Skeletal muscle tissue (tissue), 4 donors: ENCODE measurements around the gene FNDC1. TPM values are rescaled to one million over a fixed set of nuclear protein-coding genes. Genes with fewer than 3 reads are reported as not detected.

Source experiments
- H3K27ac ChIP-seq: one replicate; pipeline ENCODE4 v1.7.0; 2013; ENCODE audit warnings: mild to moderate bottlenecking, low read depth, low read length, inconsistent platforms
- H3K27me3 ChIP-seq, 3 donors: one replicate each; pipeline ENCODE4 v1.7.0; 2013; ENCODE audit warnings: low read length in 3 of 3; ENCODE audit not compliant: control insufficient read depth in 3 of 3, insufficient read depth in 3 of 3
- H3K36me3 ChIP-seq, 3 donors: one replicate each; pipeline ENCODE4 v1.7.0; 2013; ENCODE audit warnings: low read length in 3 of 3; ENCODE audit not compliant: control insufficient read depth in 3 of 3, insufficient read depth in 3 of 3
- H3K4me1 ChIP-seq, 3 donors: one replicate each; pipeline ENCODE4 v1.7.0; 2013; ENCODE audit warnings: low read length in 3 of 3, mild to moderate bottlenecking in 3 of 3; ENCODE audit not compliant: control insufficient read depth in 3 of 3, insufficient read depth in 3 of 3
- H3K4me3 ChIP-seq, 3 donors: one replicate each; pipeline ENCODE4 v1.7.0; 2013; ENCODE audit warnings: low read length in 3 of 3
- H3K9ac ChIP-seq, 3 donors: one replicate each; pipeline ENCODE4 v1.7.0; 2013; ENCODE audit warnings: low read length in 3 of 3, mild to moderate bottlenecking in 3 of 3, moderate library complexity in 2 of 3, low read depth in 1 of 3
- H3K9me3 ChIP-seq, 3 donors: one replicate each; pipeline ENCODE4 v1.7.0; 2013; ENCODE audit warnings: low read length in 3 of 3; ENCODE audit not compliant: control insufficient read depth in 3 of 3
- total RNA-seq: library from RNA; depleted of rRNA; stranded (reverse); fragments of >200 nt; gene quantifications from one replicate; pipeline ENCODE4 v1.2.3, GENCODE V29; 2014
- donor health status: Osteomylitis.

The FNDC1 gene
- total RNA-seq, 1 donor from 2014 or later, result 71.0 TPM

DNA sequence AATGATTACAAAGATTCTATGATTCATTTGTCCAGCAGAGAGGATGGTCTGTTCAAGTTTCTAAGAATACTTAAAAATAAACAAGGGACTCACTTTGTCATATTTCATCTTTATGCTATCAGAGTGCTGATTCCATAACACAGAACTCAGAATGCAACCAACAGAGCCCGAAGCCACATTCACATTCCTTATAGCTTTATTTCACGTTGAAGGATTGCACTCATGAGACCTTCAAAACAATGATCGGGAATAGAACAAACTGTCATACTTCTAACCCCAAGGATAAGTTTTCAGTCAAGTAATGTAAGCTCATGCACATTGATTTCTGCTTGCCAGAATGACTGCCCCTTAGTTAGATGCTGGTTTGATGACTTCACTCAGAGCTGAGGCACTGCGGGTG, 25.2 kb downstream of the FNDC1 start:
- no peak overlapping the region for H3K27ac ChIP-seq
- H3K4me1 ChIP-seq, result no peaks in the 10 kb centered on the region
- H3K9ac ChIP-seq, result no peak overlapping the region
- no peaks in the 10 kb centered on the region for H3K27me3 ChIP-seq
- no peaks in the 10 kb centered on the region for H3K36me3 ChIP-seq
- no peaks in the 10 kb centered on the region for H3K9me3 ChIP-seq
- H3K4me3 ChIP-seq, result no peak overlapping the region

DNA sequence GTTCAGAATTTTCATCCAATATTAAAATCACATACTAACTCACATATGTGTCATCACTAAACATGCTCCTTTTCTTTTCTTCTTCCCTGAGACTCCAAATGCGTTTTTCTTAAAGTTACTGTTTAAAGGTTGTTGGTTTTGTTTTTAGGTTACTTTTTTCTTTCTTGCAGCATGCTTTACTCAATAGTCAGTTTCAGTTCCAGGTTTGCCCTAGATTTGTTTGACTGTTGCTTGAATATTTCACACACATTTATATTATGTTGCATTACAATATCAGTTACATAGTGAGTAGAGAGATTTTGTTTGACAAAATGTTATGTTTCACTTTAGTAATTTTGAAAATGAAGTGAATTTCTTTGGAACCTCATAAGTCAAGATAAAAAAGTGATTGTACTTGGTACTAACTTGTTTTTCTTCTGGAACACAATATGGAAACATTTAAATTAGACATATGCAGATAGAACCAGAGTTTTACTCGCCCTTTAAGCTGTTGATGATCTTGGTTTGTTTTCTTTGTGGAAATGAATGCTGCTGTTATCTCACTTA, 27.3 kb downstream of the FNDC1 start:
- Histone ChIP-seq H3K4me1 (no peaks in the 10 kb centered on the region), H3K27ac (no peak overlapping the region), H3K4me3 (no peak overlapping the region), H3K36me3 (no peaks in the 10 kb centered on the region), H3K9ac (no peak overlapping the region), H3K27me3 (no peaks in the 10 kb centered on the region), H3K9me3 (no peaks in the 10 kb centered on the region)

DNA sequence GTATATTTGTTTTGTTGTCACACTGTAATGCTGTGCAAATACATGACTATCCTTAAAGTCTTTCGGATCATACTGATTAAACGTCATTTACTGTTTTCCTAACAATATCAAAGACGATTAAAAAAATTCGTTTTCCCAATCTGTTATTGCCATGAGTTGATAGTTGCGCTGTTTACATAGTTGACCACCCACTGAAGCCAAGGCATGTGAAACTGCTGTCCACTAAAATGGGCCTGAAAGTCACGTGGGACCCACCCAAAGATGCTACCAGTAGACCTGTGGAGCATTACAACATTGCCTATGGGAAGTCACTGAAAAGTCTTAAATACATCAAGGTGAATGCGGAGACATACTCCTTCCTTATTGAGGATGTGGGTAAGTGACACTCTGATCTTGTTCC, 28.1 kb downstream of the FNDC1 start:
- Histone ChIP-seq H3K9ac (no peak overlapping the region), H3K4me1 (no peaks in the 10 kb centered on the region), H3K4me3 (no peak overlapping the region), H3K27ac (no peak overlapping the region), H3K9me3 (no peaks in the 10 kb centered on the region), H3K36me3 (no peaks in the 10 kb centered on the region), H3K27me3 (no peaks in the 10 kb centered on the region)

DNA sequence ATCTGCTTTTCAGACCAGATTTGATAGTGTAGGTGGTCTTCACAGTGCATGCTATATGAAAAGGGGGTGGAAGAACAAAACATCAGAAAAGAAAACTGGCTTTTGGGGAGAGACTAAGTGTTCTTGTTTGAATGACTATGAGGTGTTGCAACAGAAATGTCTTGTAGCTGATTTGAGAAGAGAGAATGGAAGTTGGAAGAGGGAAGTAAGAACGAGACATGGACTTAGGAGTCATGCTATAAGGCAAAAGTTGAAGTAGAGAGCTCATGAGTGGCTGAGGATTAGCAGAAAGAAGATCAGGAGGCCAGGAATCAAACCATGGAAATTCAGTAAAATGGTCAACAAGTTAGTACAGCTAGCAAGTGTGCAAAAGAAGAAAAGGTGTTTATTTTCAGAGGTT, 32.1 kb downstream of the FNDC1 start:
- no peaks in the 10 kb centered on the region for H3K4me1 ChIP-seq
- no peak overlapping the region for H3K9ac ChIP-seq
- H3K4me3 ChIP-seq, result no peak overlapping the region
- no peaks in the 10 kb centered on the region for H3K9me3 ChIP-seq
- no peaks in the 10 kb centered on the region for H3K36me3 ChIP-seq
- no peaks in the 10 kb centered on the region for H3K27me3 ChIP-seq
- H3K27ac ChIP-seq, result no peak overlapping the region

DNA sequence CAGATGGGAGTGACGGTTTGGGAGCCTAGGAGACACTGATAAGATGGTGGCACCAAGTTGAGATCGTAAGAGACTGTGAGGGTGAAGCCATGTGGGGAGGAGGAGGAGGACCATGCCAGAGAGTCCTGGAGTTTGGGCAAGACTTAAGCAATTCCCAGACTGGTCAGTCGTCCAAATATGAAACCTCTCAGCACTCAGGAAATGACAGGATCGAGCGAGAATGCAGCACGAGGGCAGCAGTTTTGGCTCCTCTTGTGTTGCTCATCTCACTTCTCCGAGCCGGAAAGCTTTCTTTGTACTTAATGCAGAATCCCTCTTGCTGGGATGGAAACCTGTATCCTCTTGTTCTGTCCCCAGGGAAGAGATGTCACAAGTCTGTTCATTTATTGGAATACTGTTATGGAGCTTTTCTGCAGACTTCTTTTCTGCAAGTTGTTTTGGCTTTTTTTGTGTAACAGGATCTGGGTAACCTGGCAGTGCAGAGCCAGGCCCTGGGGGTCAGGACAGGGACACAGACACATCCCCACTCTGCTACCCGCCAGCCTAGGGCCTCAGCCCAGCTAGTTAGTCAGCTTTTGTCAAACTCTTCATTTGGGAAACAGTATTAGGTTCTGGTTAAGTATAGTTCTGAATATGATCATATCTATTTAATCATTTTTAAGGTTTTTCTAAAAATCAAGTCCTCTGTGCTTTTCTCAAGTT, 34.3 kb downstream of the FNDC1 start:
- Histone ChIP-seq H3K9me3 (no peaks in the 10 kb centered on the region), H3K36me3 (no peaks in the 10 kb centered on the region), H3K4me1 (no peaks in the 10 kb centered on the region), H3K4me3 (no peak overlapping the region), H3K9ac (no peak overlapping the region), H3K27ac (no peak overlapping the region), H3K27me3 (no peaks in the 10 kb centered on the region)

DNA sequence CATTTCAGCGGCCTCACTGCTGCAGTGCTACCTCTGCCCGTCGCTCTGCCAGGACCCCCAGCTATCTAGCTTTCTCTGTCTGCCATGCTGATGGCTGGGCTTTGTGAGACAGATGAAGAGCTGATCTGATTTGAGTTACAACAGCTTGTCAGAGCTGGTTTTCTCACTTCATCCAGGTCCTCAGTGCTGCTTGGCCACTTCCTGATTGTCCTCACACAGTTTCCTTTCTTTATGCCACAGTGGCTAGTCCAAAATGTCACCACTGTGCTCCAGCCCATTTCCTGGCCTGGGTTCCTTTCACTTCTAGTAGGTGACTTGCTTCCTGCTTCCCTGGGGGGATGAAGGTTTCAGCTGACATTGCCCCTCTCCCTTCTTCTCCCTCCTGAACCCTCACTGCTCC, 35.4 kb downstream of the FNDC1 start:
- Histone ChIP-seq H3K36me3 (no peaks in the 10 kb centered on the region), H3K4me3 (no peak overlapping the region), H3K9ac (no peak overlapping the region), H3K27me3 (no peaks in the 10 kb centered on the region), H3K27ac (no peak overlapping the region), H3K4me1 (no peaks in the 10 kb centered on the region), H3K9me3 (no peaks in the 10 kb centered on the region)

DNA sequence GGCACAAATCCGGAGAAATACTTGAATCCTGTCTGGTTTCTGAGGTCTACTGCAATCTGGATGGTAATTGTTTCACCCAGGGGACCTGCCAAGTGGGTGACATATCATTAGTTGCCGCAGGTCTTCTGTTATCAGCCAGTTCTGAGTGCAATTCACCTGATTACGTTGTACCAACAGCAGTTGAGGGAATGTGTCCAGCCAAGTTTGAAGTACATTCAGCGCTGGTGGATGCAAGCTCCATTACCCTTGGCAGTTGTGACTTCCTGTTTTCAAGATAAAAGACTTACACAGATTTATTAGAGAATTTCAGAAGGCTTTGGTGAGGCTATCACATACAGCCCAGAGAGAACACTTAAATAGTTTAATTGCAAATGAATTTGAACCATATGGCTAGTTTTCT, 42.8 kb downstream of the FNDC1 start:
- Histone ChIP-seq H3K9ac (no peak overlapping the region), H3K36me3 (no peaks in the 10 kb centered on the region), H3K4me1 (peaks cover 0 to 2% (median 0%) of the 10 kb centered on the region in 3 donors), H3K27ac (no peak overlapping the region), H3K4me3 (no peak overlapping the region), H3K27me3 (peaks cover 0 to 5% (median 0%) of the 10 kb centered on the region in 3 donors), H3K9me3 (no peaks in the 10 kb centered on the region)

DNA sequence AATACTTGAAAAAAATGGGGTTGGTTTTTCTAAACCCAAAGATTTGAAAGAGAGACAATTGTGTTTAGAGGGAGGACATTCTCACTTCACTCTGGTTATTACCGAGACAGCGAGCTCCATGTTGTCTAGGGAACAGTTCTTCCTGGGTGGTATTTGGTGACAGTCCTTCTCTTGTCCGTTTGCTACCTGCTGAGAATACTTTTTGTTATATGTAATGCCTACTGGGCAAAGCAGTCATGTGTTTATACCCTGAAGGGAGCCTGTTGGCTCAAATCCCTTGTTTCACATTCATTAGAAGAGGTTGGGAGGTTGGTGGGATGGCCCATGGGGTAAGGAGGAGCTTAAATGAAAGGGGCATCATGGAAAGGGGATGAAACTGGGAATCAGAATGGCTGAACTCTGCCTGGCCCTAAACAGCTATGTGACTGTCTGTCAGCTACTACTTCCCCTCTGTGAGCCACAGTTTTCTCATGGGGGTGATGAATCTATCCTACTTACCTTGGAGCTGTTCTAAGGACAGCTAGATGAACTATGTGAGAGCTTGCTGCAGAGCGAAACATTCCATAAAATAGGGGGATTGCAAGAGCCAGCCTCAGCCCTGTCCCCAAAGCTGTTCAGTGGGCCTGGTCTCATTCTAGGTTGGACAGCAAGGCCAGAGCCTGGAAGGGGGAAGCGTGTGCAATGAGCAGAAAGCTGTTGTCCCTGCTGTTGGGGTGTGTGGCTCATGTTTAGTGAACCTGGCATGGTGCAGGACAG, 43.5 kb downstream of the FNDC1 start:
- Histone ChIP-seq H3K36me3 (no peaks in the 10 kb centered on the region), H3K4me1 (peaks cover 0 to 2% (median 0%) of the 10 kb centered on the region in 3 donors), H3K9me3 (no peaks in the 10 kb centered on the region), H3K4me3 (no peak overlapping the region), H3K27me3 (peaks cover 0 to 5% (median 0%) of the 10 kb centered on the region in 3 donors), H3K9ac (no peak overlapping the region), H3K27ac (no peak overlapping the region)

DNA sequence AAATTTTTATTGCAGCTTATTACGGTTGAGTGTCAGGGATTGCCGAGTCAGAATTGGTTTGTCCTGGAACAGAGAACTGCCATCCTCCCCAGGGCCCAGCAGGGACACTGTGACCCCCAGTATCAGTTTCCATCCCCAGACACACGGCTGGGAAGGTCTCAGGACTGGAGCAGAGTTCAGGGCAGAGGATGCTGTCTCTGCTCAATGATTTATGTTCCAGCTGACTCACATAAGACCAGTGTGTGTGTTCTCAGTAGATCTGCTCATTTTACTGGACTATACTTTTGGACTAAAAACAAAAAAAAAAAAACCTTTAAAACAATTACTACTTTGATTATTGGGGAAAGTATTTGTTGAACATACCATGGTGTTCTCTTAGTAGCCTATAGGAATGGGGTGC, 44.2 kb downstream of the FNDC1 start:
- H3K27ac ChIP-seq, result no peak overlapping the region
- H3K9me3 ChIP-seq, result no peaks in the 10 kb centered on the region
- H3K4me3 ChIP-seq, result no peak overlapping the region
- no peaks in the 10 kb centered on the region for H3K36me3 ChIP-seq
- peaks cover 0 to 2% (median 0%) of the 10 kb centered on the region in 3 donors for H3K4me1 ChIP-seq
- H3K9ac ChIP-seq, result no peak overlapping the region
- H3K27me3 ChIP-seq, result peaks cover 0 to 5% (median 0%) of the 10 kb centered on the region in 3 donors

DNA sequence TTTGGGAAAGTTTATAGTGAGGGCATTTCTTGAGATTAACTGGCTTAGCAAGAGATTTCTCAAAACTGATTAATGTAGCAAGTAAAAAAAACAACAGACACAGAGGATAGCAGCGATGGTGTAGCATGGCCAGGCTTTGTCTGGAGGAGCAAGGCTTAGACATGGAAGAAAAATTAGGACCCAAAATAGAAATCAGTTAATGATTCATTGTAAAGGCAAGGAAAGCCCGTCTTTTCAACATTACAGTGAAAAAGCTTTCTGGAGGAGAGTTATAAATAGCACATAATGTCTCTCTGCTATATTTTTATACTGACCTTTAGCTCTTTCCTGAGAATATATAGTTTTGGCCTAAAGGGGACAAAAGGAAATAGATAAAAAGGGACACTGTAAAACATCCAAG, 45.1 kb downstream of the FNDC1 start:
- Histone ChIP-seq H3K4me3 (no peak overlapping the region), H3K27me3 (peaks cover 0 to 5% (median 0%) of the 10 kb centered on the region in 3 donors), H3K9me3 (no peaks in the 10 kb centered on the region), H3K4me1 (peaks cover 0 to 2% (median 0%) of the 10 kb centered on the region in 3 donors), H3K27ac (no peak overlapping the region), H3K9ac (no peak overlapping the region), H3K36me3 (no peaks in the 10 kb centered on the region)
